ENCODE data around the gene SNX4.
"Not testable (repeated sequence)": the region's sequence is repeated elsewhere in the genome, so short reads cannot be mapped to it uniquely, and the experiment has no call there.

SNX4 gene

DNA sequence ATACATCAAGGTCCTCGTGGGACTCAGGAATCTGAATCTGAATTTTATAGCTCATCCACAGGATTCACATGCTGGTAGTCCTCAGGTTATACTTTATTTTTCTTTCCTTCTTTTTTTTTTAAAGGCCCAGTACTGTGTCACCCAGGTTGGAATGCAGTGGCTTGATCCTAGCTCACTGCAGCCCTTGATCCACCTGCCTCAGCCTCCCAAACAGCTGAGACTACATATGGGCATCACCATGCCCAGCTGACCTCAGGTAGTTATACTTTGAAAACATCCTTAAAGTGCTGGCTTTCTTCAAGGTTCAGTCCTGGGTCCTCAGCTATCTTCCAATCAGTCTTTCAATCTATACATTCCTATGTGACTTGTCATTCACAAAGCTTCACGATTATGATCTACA, 38.2 kb downstream of the SNX4 start:
- TF ChIP-seq ZNF274 (IDR thresholded peaks at IDR 0.05; ENCODE audit: low read depth, low read length), result no peak
- no peak overlapping the region for H3K4me3 ChIP-seq (ENCODE audit: low read length)

DNA sequence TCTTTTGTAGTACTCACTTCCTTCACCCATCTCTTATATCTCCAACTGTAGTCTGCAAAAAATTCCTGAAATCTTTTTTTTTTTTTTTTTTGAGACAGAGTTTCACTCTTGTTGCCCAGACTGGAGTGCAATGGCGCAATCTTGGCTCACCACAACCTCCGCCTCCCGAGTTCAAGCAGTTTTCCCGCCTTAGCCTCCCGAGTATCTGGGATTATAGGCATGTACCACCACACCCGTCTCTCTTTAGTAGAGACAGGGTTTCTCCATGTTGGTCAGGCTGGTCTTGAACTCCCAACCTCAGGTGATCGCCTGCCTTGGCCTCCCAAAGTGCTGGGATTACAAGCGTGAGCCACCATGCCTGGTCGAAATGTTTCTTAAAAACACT, 38.6 kb downstream of the SNX4 start:
- H3K4me3 ChIP-seq (ENCODE audit: low read length), result not testable (repeated sequence)

DNA sequence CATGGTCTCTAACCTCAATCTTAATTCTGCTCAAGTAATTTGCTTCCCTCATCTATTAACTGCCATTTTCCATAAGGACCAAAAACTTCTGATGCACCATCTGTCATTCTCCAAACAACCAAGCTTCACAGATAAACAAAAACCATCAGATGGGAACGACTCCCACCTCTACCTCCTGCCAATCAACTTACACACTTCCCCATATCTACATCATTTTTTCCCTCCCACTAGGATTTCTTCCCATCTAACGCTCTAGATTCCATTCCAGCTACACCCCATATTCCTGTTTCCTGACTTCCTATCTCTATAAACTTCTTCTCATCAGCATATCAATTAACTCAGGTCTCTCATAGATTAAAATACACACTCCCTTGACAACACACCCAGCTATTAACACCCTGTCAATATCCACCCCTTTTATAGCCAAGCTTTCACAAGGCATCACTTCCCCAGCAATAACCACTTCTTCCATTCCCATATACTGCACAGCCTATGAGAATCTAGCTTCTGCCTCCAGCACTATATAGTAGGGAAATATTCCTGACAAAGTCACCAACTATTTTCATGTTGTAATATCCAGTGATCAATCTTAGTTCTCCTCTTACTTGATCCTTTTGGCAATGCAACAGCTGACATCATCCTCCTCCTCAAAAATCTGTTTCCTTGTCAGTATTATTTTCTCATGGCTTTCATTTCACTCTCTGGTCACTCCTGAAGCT, 39.2 kb downstream of the SNX4 start:
- no peak for TF ChIP-seq ZNF274 (IDR thresholded peaks at IDR 0.05; ENCODE audit: low read depth, low read length)
- no peak overlapping the region for H3K4me3 ChIP-seq (ENCODE audit: low read length)

DNA sequence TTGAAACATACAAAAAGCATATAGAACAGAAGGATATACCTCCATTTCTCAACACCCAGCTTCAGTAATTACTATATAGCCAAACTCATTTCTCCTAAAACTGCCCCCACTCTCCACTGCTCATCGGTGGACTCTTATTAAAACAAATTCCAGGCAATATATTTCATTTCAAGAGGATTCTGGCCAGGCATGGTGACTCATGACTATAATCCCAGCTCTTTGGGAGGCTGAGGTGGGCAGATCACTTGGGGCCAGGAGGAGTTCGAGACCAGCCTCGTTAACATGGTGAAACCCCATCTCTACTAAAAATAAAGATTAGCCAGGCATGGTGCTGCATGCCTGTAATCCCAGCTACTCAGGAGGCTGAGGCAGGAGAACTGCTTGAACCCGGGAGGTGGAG, 40.9 kb downstream of the SNX4 start:
- TF ChIP-seq ZNF274 (IDR thresholded peaks at IDR 0.05; ENCODE audit: low read depth, low read length), result no peak
- no peak overlapping the region for H3K4me3 ChIP-seq (ENCODE audit: low read length)

GRCh38 chr3:125478326-125478725, 41.7 kb downstream of the SNX4 start:
- H3K4me3 ChIP-seq (ENCODE audit: low read length), result no peak overlapping the region
- no peak for TF ChIP-seq ZNF274 (IDR thresholded peaks at IDR 0.05; ENCODE audit: low read depth, low read length)

GRCh38 chr3:125477701-125478100, 42.3 kb downstream of the SNX4 start:
- no peak overlapping the region for H3K4me3 ChIP-seq (ENCODE audit: low read length)
- no peak for TF ChIP-seq ZNF274 (IDR thresholded peaks at IDR 0.05; ENCODE audit: low read depth, low read length)

GRCh38 chr3:125470671-125471070, 49.3 kb downstream of the SNX4 start:
- no peak overlapping the region for H3K4me3 ChIP-seq (ENCODE audit: low read length)
- TF ChIP-seq ZNF274 (IDR thresholded peaks at IDR 0.05; ENCODE audit: low read depth, low read length), result no peak

DNA sequence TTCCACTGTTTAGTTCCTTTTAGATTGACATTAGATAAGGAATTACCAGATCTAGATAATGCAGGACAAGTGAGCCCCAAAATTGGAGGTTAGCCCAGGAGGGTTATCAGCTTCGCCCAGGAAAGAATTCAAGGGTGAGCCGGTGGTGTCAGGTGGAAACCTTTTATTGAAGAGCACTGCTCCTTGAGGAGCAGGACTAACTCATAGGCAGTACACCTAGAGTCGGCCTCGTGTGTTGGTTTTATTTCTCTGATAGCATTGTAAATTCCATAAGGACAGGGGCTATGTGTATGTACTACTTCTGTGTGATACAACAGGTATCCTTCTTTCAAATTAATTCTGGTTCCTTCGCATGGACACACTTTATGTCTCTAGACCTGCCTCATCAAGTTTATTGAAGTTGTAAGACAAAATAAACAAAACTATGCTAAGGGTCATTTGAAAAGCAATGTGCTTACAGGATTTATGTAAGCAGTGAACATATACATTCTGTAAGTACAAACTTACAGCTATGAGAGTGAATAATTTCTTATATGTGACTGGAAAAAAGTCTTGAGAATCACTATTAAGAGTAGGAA, 57.2 kb downstream of the SNX4 start:
- TF ChIP-seq ZNF274 (IDR thresholded peaks at IDR 0.05; ENCODE audit: low read depth, low read length), result no peak
- H3K4me3 ChIP-seq (ENCODE audit: low read length), result no peak overlapping the region

GRCh38 chr3:125461896-125462295, 58.1 kb downstream of the SNX4 start:
- no peak overlapping the region for H3K4me3 ChIP-seq (ENCODE audit: low read length)
- TF ChIP-seq ZNF274 (IDR thresholded peaks at IDR 0.05; ENCODE audit: low read depth, low read length), result no peak

GRCh38 chr3:125460233-125460632, 59.8 kb downstream of the SNX4 start:
- no peak for TF ChIP-seq ZNF274 (IDR thresholded peaks at IDR 0.05; ENCODE audit: low read depth, low read length)
- H3K4me3 ChIP-seq (ENCODE audit: low read length), result no peak overlapping the region

DNA sequence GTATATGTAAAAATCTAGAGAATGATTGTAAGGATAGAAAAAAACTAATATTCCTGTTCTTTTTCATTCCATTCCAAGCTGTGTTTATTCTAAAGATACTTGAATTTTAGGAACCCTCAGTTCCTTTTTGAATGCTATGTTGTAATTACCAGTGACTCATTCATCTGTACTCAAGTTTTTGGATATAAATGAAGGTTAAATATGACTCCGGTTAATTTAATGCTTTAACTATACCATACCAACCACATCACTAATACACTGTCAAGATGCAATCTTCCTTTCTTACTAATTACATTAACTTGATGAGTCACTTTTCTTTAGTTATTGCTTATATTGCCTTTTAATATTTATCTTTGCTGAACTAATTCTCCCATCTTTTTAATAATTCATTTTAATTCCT, 76.1 kb downstream of the SNX4 start:
- H3K4me3 ChIP-seq (ENCODE audit: low read length), result no peak overlapping the region
- no peak for TF ChIP-seq ZNF274 (IDR thresholded peaks at IDR 0.05; ENCODE audit: low read depth, low read length)

GRCh38 chr3:125442506-125442905, 77.5 kb downstream of the SNX4 start:
- H3K4me3 ChIP-seq (ENCODE audit: low read length), result no peak overlapping the region
- TF ChIP-seq ZNF274 (IDR thresholded peaks at IDR 0.05; ENCODE audit: low read depth, low read length), result no peak

GRCh38 chr3:125440970-125441369, 79.0 kb downstream of the SNX4 start:
- TF ChIP-seq ZNF274 (IDR thresholded peaks at IDR 0.05; ENCODE audit: low read depth, low read length), result no peak

GRCh38 chr3:125440559-125440955, 79.4 kb downstream of the SNX4 start:
- no peak overlapping the region for H3K4me3 ChIP-seq (ENCODE audit: low read length)
- no peak for TF ChIP-seq ZNF274 (IDR thresholded peaks at IDR 0.05; ENCODE audit: low read depth, low read length)

More at GRCh38 chr3:125440970-125441369, 79.0 kb downstream of the SNX4 start:
- no peak overlapping the region for H3K4me3 ChIP-seq (ENCODE audit: low read length)

DNA sequence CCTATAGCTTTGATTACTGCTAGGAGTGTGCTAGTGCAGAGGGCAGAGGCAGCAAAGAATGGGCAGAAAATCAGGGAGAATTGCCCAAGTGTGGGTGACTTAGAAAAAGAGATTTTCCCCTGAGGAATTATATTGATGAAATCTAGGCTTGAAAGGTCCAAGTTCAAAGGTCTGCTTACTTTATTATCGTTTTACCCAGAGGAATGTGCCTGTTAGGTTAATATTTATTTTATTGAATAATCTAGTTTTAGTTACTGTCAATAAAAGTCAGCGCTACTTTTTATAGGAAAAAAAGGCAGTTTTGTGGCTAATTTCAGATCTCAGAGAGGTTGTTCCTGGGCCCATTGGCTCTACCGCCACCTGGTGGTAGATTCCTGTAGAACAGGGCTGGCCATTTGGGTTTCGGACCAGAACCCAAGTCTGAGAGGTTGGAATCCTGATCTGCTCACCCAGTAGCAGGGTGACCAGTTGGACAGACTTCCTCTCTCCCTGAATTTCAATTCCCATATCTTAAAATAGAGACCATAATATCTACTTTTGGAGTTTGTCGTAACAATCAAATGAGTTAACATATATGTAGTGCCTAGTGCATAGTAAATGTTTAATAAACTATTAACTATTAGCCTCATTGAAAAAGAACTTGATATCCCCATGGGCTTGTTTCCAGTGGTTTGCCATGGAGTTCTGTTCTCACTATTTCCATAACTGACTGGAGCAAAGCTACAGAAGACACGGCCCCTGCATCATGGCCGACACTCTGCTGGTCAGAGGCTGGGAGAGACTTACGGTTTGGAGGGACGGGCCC, 82.2 kb downstream of the SNX4 start:
- H3K4me3 ChIP-seq (ENCODE audit: low read length), result no peak overlapping the region

More for the DNA sequence above, 82.2 kb downstream of the SNX4 start:
- no peak for TF ChIP-seq ZNF274 (IDR thresholded peaks at IDR 0.05; ENCODE audit: low read depth, low read length)
